Cardiac muscle cell (in vitro differentiated cells and primary cell): Measurements from ENCODE around the gene GLYR1. TPM values are rescaled to one million over a fixed set of nuclear protein-coding genes. Genes with fewer than 3 reads are reported as not detected.

Experiments
- DNase-seq, 2 donors: peaks; one replicate each; pipeline versions ENCODE4 v3.0.0 to v3.0.0-alpha.2; 2010 to 2017; ENCODE audit warnings: low read depth in 1 of 2, low spot score in 1 of 2
- H3K27ac ChIP-seq: fragments of 200-600 bp; sonication (generic); 2 replicates; pipeline ENCODE4 v1.5.1; 2016
- H3K27me3 ChIP-seq: fragments of 200-600 bp; sonication (generic); 2 replicates; pipeline ENCODE4 v1.6.0; 2016; ENCODE audit warnings: control low read depth
- H3K36me3 ChIP-seq: fragments of 200-600 bp; sonication (generic); 2 replicates; pipeline ENCODE4 v1.5.1; 2016; ENCODE audit warnings: control low read depth
- H3K4me1 ChIP-seq: fragments of 200-600 bp; sonication (generic); 2 replicates; pipeline ENCODE4 v1.8.1; 2017; ENCODE audit warnings: low read depth, mild to moderate bottlenecking, mixed run types
- H3K4me3 ChIP-seq: fragments of 200-600 bp; sonication (generic); 2 replicates; pipeline ENCODE4 v1.5.1; 2016; ENCODE audit warnings: mild to moderate bottlenecking
- H3K9me3 ChIP-seq: fragments of 200-600 bp; sonication (generic); 2 replicates; pipeline ENCODE4 v1.5.1; 2017; ENCODE audit warnings: low read depth, mild to moderate bottlenecking, control low read depth
- polyA plus RNA-seq: library from polyadenylated mRNA; unstranded; fragments of >200 nt; fragmentation: Nextera tagmentation; extraction: Ambion mirVana; gene quantifications from 2 replicates; pipeline ENCODE4 v1.2.1, GENCODE V29; 2016
- total RNA-seq: library from RNA; depleted of rRNA; stranded (reverse); fragments of >200 nt; gene quantifications from 2 replicates; pipeline ENCODE4 v1.2.3, GENCODE V29; 2016
- TF ChIP-seq, protein P1 (sequence below): IDR thresholded peaks from 2 replicates; pipeline ENCODE4 v1.5.1; 2012; ENCODE audit warnings: low read depth, mild to moderate bottlenecking, low read length

GLYR1 gene
- total and polyA plus RNA-seq, 2 experiments from 2014 or later, result 38.0 to 65.5 TPM

DNA sequence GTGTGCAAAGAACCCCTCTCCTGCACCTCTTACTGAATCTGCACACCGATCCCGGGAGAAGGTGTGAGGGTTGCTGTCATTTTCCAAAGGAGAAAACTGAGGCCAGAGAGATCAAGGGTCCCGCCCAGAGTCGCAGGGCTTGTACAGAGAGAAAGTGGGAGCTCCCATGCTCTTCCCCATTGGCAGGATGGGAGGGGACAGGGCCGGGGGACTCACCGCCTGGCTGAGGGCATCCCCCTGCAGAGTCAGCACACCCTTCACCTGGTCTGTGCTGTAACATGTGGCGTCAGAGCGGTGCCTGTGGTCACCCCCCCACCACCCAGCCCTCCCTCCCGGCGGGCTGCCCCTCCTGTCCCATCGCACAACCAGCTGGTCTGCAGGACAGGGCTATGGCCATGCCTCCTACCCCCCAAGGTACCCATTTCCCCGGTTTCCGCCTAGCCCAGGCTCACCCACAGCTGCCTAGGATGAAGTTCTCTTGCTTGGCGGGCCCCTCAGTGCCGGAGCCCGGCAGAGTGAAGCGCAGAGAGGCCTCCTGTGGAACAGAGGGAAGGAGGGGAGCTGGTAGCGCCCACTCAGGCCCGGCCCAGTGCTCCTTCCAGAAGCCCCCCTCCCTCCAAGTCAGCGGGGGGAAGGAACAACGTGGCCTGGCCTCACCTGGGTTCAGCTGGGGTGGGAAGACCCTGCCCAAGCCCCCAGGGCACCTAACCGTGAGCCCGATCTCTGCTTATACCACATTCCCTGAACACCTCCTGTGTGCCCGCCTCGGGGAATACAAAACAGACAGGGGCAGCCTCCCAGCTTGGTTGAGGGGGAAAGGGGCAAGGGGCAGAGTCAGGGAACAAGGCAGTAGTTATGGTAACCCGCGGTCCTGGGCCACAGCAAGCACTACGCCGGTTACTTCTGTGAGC is 45.8 kb downstream of the GLYR1 start:
- peaks cover 38% of the 10 kb centered on the region for H3K4me1 ChIP-seq
- H3K9me3 ChIP-seq, result no peaks in the 10 kb centered on the region
- peaks cover 11% of the 10 kb centered on the region for H3K36me3 ChIP-seq
- DNase-seq, result peak in 1 of 2 donors; percentile 26
- peak overlapping the region; percentile 90 for H3K27ac ChIP-seq
- TF ChIP-seq, protein P1, sequence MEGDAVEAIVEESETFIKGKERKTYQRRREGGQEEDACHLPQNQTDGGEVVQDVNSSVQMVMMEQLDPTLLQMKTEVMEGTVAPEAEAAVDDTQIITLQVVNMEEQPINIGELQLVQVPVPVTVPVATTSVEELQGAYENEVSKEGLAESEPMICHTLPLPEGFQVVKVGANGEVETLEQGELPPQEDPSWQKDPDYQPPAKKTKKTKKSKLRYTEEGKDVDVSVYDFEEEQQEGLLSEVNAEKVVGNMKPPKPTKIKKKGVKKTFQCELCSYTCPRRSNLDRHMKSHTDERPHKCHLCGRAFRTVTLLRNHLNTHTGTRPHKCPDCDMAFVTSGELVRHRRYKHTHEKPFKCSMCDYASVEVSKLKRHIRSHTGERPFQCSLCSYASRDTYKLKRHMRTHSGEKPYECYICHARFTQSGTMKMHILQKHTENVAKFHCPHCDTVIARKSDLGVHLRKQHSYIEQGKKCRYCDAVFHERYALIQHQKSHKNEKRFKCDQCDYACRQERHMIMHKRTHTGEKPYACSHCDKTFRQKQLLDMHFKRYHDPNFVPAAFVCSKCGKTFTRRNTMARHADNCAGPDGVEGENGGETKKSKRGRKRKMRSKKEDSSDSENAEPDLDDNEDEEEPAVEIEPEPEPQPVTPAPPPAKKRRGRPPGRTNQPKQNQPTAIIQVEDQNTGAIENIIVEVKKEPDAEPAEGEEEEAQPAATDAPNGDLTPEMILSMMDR, result no peak
- no peaks in the 10 kb centered on the region for H3K27me3 ChIP-seq
- peak overlapping the region; percentile 63 for H3K4me3 ChIP-seq

DNA sequence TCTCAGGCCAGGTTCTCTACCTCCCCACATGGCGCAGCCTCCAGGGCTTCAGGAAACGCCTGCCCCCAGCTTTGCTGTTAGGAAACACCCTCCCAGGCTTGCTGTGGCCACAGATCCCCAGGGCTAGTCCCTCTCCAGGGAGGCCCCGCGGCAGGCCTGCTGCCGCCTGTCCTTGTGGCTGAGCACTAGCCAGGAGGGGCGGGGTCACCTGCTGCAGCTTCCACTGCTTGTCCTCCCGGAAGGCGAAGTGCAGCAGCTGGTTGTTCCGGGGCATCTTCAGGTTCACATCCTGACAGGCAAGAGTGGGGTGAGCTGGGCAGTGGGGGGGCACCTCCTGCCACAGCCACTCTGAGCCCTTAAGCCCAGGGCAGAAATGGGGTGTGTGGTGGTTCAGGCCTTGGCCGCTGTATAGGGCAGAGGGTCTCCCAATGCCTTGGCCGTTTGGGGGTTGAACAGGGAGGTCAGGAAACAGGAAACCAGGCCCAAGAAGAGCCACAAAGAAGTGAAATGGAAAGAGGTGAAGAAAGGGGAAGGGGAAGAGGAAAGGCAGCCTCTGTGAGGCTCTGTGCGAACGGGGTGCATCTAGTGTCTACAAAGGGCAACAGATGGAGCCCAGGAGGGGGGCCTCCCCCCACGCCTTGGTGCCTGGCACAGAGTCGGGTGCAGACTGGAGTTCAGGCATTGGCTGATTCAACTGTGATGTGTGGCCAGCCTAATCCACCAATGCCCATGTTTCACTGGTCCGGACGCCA is 46.6 kb downstream of the GLYR1 start:
- H3K27me3 ChIP-seq, result no peaks in the 10 kb centered on the region
- H3K4me3 ChIP-seq, result no peak overlapping the region
- peak overlapping the region; percentile 90 for H3K27ac ChIP-seq
- no peaks in the 10 kb centered on the region for H3K9me3 ChIP-seq
- peaks cover 11% of the 10 kb centered on the region for H3K36me3 ChIP-seq
- H3K4me1 ChIP-seq, result peaks cover 31% of the 10 kb centered on the region
- DNase-seq, result no peak
- TF ChIP-seq, protein P1, result no peak

DNA sequence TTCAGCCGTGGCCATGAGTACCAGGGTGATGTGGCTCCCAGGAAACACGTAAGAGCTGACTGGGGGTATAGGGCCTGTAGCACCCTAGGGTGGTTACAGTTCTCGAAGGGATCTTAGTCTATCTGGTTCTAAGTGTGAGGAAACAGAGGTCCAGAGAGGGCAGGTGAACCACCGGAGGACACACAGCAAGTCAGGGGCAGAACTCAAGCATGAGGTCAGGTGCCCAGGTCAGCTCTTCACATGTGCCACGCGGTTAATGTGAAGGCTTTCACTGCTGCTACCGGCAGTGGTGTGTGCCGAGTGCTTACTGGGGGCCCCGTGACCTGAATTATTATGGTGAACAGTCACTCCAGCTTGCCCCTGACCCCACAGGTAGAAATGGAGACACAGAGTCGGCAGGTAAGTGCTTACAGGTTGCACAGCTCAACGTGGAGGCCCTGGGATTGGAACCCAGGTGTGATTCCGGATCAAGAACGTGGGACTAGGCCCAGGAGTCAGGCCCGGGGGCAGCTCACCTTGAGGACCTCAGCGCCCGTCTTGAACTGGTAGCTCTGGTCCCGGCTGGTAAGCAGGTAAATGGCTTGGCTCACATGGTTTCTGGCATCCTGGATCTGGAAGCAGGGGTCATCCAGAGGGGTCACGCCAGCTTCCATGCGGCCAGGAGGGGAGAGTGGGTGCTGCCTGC is 47.8 kb downstream of the GLYR1 start:
- TF ChIP-seq, protein P1, result no peak
- H3K4me1 ChIP-seq, result peaks cover 20% of the 10 kb centered on the region
- no peaks in the 10 kb centered on the region for H3K9me3 ChIP-seq
- peaks cover 11% of the 10 kb centered on the region for H3K36me3 ChIP-seq
- H3K4me3 ChIP-seq, result no peak overlapping the region
- DNase-seq, result no peak
- H3K27ac ChIP-seq, result no peak overlapping the region
- no peaks in the 10 kb centered on the region for H3K27me3 ChIP-seq

GRCh38 chr16:4798456-4798855 is 48.6 kb downstream of the GLYR1 start:
- DNase-seq, result no peak
- TF ChIP-seq, protein P1, result no peak
- Histone ChIP-seq H3K4me3 (no peak overlapping the region), H3K36me3 (peaks cover 11% of the 10 kb centered on the region), H3K4me1 (peaks cover 11% of the 10 kb centered on the region), H3K27ac (no peak overlapping the region), H3K27me3 (no peaks in the 10 kb centered on the region), H3K9me3 (no peaks in the 10 kb centered on the region)

DNA sequence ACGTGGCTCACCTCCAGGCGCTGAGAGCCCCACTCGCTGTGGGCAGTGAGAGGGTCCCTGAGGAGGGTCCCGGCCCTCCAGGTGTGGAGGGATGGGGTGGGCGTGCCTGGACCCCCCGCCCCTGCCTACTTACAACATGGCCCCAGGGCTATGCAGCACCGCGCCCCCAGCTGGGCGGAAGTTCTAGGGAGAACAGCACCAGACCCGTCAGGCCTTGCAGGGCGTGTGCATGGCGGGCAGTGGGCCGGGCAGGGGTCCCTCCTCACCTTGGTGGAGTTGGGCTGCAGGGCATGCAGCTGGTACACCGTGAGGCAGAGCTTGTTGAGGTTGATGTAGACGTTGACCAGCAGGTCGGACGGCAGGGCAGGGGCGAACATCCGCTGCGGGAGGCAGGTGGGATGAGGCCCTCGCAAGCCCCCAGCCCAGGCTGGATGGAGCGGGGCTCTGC is 49.3 kb downstream of the GLYR1 start:
- DNase-seq, result no peak
- no peaks in the 10 kb centered on the region for H3K9me3 ChIP-seq
- H3K27ac ChIP-seq, result no peak overlapping the region
- H3K4me1 ChIP-seq, result peaks cover 6% of the 10 kb centered on the region
- TF ChIP-seq, protein P1, result no peak
- peaks cover 11% of the 10 kb centered on the region for H3K36me3 ChIP-seq
- H3K27me3 ChIP-seq, result no peaks in the 10 kb centered on the region
- no peak overlapping the region for H3K4me3 ChIP-seq
